NCI-H2029 (cell line): Measurements from ENCODE around the gene VPS16.
"Not testable (repeated sequence)": the region's sequence is repeated elsewhere in the genome, so short reads cannot be mapped to it uniquely, and the experiment has no call there.

Source experiments
- DNase-seq: peaks from one replicate; lab custom pipeline; 2025; lab: John Stamatoyannopoulos, UW

The VPS16 gene

DNA sequence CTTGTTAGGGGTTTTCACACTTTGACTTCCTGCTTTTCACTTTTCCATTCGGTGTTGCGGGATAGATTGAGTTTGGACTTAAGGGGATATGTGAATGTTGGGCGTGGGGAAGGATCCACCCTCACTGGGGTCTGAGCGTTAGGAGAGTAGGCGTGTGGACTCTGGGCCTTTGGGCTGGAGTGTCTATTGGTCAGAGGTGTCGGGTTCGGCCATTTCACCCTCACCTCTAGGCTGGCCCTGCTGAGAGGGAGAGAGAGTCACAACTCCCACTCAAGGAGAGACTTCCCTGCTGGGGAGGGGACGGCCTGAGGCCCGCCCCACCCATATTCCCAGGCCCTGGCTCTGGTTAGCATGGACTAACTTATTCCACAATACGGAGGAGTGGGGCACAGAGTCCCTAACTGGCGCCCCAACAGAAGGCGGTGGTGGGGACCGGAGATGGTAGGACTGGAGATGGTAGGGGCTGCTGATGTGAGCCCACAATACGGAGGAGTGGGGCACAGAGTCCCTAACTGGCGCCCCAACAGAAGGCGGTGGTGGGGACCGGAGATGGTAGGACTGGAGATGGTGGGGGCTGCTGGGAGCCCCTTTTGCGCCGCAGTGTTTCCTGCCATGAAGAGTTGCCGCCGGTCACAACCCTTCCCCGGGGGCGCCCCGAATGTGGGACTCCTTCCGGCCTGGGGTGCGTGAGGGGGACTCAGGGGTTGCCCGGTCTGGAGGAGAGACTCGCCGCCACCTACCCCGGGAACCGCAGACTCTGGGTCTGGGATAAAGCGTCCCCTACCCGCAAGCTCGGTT, 31.3 kb downstream of the VPS16 start:
- DNase-seq = no peak

GRCh38 chr20:2872459-2873009, 32.0 kb downstream of the VPS16 start:
- peak; percentile 22 for DNase-seq

DNA sequence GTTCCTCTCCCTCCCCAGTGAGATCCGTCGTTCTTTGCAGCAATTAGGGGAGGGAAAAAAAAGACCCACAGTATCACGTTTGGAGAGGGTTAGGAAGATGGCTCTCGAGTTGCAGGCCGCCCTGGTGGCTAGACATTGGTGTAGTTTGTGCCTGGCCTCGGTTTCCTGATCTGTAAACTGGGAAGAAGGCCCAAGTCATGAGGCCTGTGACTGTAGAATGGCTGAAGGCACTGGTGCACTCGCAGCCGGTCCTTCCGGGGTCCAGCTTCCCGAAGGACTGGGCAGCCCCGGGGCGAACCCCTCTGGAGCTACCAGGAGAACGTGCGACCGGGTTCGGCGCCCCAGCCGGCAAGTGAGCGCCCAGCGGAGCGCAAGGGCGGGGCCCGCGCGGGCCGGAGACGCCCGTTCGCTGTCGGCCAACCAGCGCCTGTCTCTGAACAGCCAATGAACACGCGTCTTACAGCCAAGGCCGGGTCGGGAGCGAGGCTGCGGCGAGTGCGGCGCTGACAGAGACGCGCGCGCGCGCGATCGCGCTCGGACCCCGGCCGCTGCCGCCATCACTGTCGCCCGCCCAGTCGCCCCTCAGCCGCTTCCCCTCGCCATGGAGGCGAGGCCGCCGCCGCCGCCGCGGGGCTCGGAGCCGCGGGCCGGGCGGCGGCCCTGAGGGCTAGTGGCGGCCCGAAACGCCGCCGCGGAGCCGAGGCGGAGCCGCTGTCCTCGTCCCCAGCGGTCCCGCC, 32.6 kb downstream of the VPS16 start, which contains the start of gene PTPRA:
TSS of gene PTPRA (plus strand) at position 472 of the 737 bp plus-strand sequence. CDS start 90,797 bp downstream, outside the sequence.
- peak; percentile 78 for DNase-seq

- DNase-seq = no peak
Measured at GRCh38 chr20:2873747-2874041, 33.1 kb downstream of the VPS16 start.

GRCh38 chr20:2874456-2874855, 33.9 kb downstream of the VPS16 start:
- no peak for DNase-seq

- DNase-seq = no peak
Measured at GRCh38 chr20:2875690-2876203, 35.2 kb downstream of the VPS16 start.

DNA sequence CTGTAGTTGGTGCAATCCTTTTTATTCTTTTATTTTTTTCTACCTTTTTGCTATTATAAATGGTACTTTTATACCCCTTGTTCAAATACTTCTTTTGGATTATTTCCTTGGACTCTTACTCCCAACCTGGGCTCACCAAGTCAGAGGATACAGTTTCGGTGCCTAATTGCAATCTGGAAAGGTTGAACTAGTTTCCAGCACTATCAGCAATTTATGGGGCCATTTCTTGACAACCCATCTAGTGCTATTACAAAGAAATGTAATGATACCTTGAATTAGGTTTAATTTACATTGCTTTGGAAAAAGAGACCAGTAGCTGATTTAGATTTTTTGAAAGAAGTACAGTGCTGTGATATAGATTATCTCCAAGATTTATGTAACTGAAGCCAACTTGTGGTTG, 38.0 kb downstream of the VPS16 start:
- DNase-seq = no peak

GRCh38 chr20:2879146-2879545, 38.6 kb downstream of the VPS16 start:
- no peak for DNase-seq

- no peak for DNase-seq
Measured at GRCh38 chr20:2880650-2881049, 40.1 kb downstream of the VPS16 start.

DNA sequence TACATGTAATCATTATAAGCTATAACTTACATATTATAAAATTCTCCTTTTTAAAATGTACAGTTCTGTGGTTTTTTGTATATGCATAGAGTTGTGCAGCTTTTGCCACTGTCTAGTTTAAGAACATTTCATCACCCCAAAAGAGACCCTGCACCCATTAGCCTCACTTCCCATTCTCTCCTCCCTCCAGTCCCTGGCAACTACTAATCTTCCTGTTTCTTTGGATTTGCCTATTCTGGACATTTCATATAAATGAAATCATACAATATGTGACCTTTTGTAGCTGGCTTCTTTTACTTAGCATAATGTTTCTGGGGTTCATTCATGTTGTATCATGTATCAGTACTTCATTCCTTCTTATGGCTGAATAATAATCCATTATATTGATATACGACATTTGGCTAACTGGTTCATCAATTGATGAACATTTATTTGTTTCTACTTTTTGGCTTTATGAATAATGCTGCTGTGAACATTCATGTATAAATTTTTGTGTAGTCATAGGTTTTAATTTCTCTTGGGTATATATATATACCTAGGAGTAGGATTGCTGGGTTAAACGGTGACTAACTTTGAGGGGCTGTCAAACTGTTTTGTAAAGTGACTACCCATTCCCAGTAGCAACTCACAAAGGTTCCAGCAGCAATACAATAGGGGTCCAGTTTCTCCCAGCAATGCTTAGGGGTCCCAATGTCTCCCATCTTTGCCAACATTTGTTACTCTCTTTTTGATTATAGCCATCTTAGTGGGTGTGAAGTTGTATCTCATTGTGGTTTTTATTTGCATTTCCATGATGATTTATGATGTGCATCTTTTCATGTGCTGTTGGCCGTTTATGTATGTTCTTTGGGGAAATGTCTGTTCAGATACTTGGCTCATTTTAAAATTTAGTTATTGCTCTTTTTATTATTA, 43.4 kb downstream of the VPS16 start:
- no peak for DNase-seq

DNA sequence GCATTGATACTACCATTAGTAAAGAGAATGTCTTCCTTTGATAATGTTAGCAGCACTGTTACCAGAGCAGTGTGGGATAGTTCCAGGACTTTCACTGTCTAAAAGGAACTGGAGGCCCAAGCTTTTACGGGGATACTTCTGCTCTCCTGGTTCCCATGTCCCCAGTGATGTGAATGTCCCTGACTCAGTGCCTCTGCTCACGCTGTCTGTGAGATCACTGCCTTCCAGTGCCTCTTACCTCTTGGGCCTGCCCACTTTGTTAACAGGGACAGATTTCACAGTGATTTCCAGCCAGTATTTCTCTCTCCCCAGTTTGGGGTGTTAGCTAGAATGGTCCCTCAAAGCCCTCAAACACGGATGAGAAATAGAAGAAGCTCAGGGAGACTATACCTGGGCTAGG, 47.2 kb downstream of the VPS16 start:
- DNase-seq = no peak

GRCh38 chr20:2888224-2888955, 47.8 kb downstream of the VPS16 start:
- DNase-seq = no peak

GRCh38 chr20:2889209-2889608, 48.7 kb downstream of the VPS16 start:
- DNase-seq = no peak

DNA sequence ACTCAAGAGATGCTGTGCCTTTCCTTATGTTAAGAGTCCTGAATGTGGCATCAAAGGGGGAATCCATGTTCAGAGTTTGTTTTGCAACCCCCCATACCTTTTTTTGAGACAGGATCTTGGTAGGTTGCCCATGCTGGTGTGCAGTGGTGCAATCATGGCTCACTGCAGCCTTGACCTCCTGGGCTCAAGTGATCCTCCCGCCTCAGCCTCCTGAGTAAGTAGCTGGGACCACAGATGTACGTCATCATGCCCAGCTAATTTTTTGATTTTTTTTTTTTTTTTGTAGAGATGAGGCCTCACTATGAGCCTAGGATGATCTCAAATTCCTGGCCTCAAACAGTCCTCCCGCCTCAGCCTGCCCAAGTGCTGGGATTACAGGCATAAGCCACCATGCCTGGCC, 49.3 kb downstream of the VPS16 start:
- DNase-seq = no peak

GRCh38 chr20:2890742-2891141, 50.2 kb downstream of the VPS16 start:
- DNase-seq = no peak

DNA sequence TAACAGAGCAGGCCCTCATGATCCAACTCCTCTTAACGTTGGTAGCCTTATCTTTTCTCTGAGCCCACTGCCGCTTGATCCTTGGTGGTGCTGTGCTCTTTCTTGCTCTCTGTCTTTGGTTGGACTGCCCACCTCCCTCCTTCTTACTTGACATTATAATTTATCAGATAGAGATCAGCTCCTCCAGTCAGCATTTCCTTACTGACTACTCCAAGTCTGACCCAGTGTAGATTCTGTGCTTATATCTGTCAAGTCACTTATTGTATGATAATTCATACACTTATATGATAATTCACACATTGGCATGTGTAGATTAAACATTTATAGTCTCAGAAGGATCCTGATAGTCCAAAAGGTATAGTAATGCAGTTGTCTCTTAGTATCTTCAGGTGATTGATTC, 50.8 kb downstream of the VPS16 start:
- no peak for DNase-seq

DNA sequence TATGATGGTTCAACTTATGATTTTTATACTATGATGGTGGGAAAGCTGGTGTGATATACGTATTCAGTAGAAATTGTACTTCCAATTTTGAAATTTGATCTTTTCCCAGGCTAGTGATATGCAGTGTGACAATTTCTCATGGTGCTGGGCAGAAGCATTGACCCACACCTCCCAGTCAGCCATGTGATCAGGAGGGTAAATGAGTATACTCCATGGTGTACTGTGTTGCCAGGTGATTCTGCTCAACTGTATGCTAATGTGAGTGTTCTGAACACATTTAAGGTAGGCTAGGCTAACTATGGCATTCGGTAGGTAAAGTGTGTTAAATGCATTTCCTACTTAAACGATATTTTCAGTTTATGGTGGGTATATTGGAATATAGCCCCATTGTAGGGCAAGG, 51.8 kb downstream of the VPS16 start:
- DNase-seq = no peak

GRCh38 chr20:2894221-2894620, 53.7 kb downstream of the VPS16 start:
- no peak for DNase-seq

- DNase-seq = not testable (repeated sequence)
Measured at GRCh38 chr20:2895154-2895553, 54.6 kb downstream of the VPS16 start.

GRCh38 chr20:2899243-2899642, 58.7 kb downstream of the VPS16 start:
- DNase-seq = no peak
